H1 (cell line): ENCODE measurements around the gene TRDN. TPM values are rescaled to one million over a fixed set of nuclear protein-coding genes. Genes with fewer than 3 reads are reported as not detected.

ENCODE experiments used
- HDAC6 ChIP-seq: IDR thresholded peaks from one replicate; pipeline ENCODE4 v1.7.1; 2012; ENCODE audit warnings: low read depth, mild to moderate bottlenecking, inconsistent platforms, low read length, moderate library complexity
- RNF2 ChIP-seq: fragments of 200-900, 300-1000 bp; sonication (generic); IDR thresholded peaks from 2 replicates; pipeline ENCODE4 v1.7.1; 2016; ENCODE audit warnings: borderline replicate concordance, low read depth, mild to moderate bottlenecking, antibody characterized with exemption, low read length; ENCODE audit not compliant: poor library complexity, severe bottlenecking; ENCODE audit errors: missing control alignments
- RXRA ChIP-seq: IDR thresholded peaks from 2 replicates; pipeline ENCODE4 v1.6.1; 2011; ENCODE audit warnings: low read depth, mild to moderate bottlenecking, low read length, moderate library complexity; ENCODE audit not compliant: insufficient read depth
- SAP30 ChIP-seq: fragments of 300-600 bp; sonication (generic); IDR thresholded peaks from 2 replicates; pipeline ENCODE4 v1.7.1; 2012; ENCODE audit warnings: low read length, moderate library complexity, mild to moderate bottlenecking, inconsistent platforms; ENCODE audit not compliant: insufficient read depth, insufficient replicate concordance
- SIN3A ChIP-seq, 2 experiments: IDR thresholded peaks in 1 of 2; conservative IDR thresholded peaks in 1 of 2; 2 replicates each; pipeline ENCODE4 v1.6.1; 2011 to 2012; ENCODE audit warnings: low read length in 2 of 2, improper control_type of control experiment in 1 of 2, low read depth in 1 of 2, mild to moderate bottlenecking in 1 of 2
- SRF ChIP-seq: IDR thresholded peaks from 2 replicates; pipeline ENCODE4 v1.6.1; 2011; ENCODE audit warnings: mild to moderate bottlenecking, low read depth, low read length, moderate library complexity
- TAF7 ChIP-seq: optimal IDR thresholded peaks from 2 replicates; pipeline ENCODE3; 2011; ENCODE audit warnings: low read depth, mild to moderate bottlenecking, inconsistent platforms, low read length, moderate library complexity, borderline replicate concordance
- USF2 ChIP-seq: IDR thresholded peaks from 2 replicates; pipeline ENCODE4 v1.6.1; 2011; ENCODE audit warnings: low read length, improper control_type of control experiment
- polyA plus RNA-seq, 7 experiments: library from polyadenylated mRNA; depleted of rRNA in 3 of 7; stranded (reverse) in 5 of 7; unstranded in 2 of 7; fragments of >200 nt in 5 of 7; fragments of 200-250 nt in 2 of 7; gene quantifications; 1 replicate in 5 of 7; 2 replicates in 1 of 7; 4 replicates in 1 of 7; pipeline versions ENCODE4 v1.2.1 to v1.2.3, GENCODE V29; 2011 to 2013; ENCODE audit warnings: missing spikeins in 2 of 7, mixed read lengths in 2 of 7
- total RNA-seq: library from RNA; stranded (reverse); fragmentation: NEBNext Ultra II Directional; extraction: Animal tissue kit (Norgen Biotek cat#: 25700); gene quantifications from 2 replicates; pipeline ENCODE4 v1.2.1, GENCODE V29; 2021
- TF ChIP-seq, protein P1 (sequence below): IDR thresholded peaks from 2 replicates; pipeline ENCODE4 v1.6.1; 2011; ENCODE audit warnings: low read depth, mild to moderate bottlenecking, low read length; ENCODE audit not compliant: insufficient read depth

Gene TRDN
- total and polyA plus RNA-seq, 2 of the 8 experiments (the other 6 are each of a cell fraction or from before 2014, with no cell fraction given) = 1.6 to 41.6 TPM

GRCh38 chr6:123662757-123663156 lies 26.0 kb upstream of the TRDN start (continued):
- TF ChIP-seq USF2 (no peak), HDAC6 (no peak), SIN3A (conservative IDR thresholded peaks at IDR 0.05 in 1 of 2, IDR thresholded peaks at IDR 0.05 in 1 of 2; ENCODE audit: low read depth in 1 of 2, low read length in 2 of 2) (no peak), SRF (no peak), RXRA (no peak), TAF7 (no peak), RNF2 (no peak), SAP30 (no peak)
- TF ChIP-seq, protein P1, sequence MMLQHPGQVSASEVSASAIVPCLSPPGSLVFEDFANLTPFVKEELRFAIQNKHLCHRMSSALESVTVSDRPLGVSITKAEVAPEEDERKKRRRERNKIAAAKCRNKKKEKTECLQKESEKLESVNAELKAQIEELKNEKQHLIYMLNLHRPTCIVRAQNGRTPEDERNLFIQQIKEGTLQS = no peak
